ENCODE data around the gene GARIN3. TPM values are rescaled to one million over a fixed set of nuclear protein-coding genes. Genes with fewer than 3 reads are reported as not detected.
"Not testable (repeated sequence)": the region's sequence is repeated elsewhere in the genome, so short reads cannot be mapped to it uniquely, and the experiment has no call there.

GARIN3 gene
- total RNA-seq, 1 donor from 2014 or later: not detected

DNA sequence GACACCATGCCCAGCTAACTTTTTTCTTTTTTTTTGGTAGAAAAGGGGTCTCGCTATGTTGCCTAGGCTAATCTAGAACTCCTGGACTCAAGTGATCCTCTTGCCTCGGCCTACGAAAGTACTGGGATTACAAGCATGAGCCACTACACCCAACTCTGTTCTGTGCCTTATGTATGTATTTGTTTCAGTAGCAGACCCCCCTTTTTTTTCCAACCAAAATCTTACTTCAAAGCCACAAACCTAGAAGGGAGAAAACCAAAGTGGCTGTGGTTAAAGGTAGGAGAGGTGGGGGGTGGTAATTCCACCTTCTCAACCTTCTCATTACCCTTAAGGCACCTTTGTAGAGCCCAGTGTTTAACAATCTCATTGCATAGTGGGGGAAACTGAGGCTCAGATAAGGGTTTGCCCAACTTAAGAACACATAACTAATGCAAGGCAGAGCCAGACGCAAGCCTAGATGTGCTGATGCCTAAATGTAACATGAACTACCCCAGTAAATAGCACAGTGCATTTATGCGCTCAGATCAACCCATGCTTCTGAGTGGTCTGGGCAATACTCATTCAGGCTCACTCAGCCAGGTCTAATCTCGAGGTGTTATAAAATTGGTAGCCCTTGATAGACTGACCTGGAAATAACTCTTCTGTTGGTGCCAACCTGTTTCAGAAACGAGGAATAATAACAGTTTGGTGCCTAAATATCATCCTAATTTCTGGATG, 47.6 kb upstream of the GARIN3 start:
- no peaks in the 10 kb centered on the region for H3K4me1 Mint-ChIP-seq (ENCODE audit: unreplicated experiment)
- TF ChIP-seq, protein P1, sequence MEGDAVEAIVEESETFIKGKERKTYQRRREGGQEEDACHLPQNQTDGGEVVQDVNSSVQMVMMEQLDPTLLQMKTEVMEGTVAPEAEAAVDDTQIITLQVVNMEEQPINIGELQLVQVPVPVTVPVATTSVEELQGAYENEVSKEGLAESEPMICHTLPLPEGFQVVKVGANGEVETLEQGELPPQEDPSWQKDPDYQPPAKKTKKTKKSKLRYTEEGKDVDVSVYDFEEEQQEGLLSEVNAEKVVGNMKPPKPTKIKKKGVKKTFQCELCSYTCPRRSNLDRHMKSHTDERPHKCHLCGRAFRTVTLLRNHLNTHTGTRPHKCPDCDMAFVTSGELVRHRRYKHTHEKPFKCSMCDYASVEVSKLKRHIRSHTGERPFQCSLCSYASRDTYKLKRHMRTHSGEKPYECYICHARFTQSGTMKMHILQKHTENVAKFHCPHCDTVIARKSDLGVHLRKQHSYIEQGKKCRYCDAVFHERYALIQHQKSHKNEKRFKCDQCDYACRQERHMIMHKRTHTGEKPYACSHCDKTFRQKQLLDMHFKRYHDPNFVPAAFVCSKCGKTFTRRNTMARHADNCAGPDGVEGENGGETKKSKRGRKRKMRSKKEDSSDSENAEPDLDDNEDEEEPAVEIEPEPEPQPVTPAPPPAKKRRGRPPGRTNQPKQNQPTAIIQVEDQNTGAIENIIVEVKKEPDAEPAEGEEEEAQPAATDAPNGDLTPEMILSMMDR (IDR thresholded peaks at IDR 0.05): no peak
- H3K27me3 Mint-ChIP-seq (ENCODE audit: unreplicated experiment): peaks cover 15% of the 10 kb centered on the region
- H3K4me3 Mint-ChIP-seq (ENCODE audit: unreplicated experiment): no peak overlapping the region
- H3K27ac Mint-ChIP-seq (ENCODE audit: unreplicated experiment): no peak overlapping the region
- H3K36me3 Mint-ChIP-seq (ENCODE audit: unreplicated experiment): no peaks in the 10 kb centered on the region
- no peaks in the 10 kb centered on the region for H3K9me3 Mint-ChIP-seq (ENCODE audit: unreplicated experiment)
- DNase-seq (ENCODE audit: extremely low spot score, unreplicated experiment): no peak

DNA sequence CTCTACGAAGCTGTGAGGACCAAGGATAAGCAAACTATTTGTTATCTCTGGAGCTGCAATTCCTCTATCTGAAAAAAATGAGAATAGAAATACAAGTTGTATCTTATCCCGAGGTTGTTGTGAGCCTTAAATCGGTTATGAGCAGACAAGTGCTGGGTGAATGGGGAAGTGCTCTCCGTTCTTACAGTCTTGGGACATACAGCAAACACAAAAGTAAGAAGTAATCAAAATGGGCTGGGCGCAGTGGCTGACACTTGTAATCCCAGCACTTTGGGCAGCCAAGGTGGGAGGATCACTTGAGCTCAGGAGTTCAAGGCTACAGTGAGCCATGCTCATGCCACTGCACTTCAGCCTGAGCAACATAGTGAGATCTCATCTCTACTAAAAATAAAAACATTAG, 46.2 kb upstream of the GARIN3 start:
- H3K4me1 Mint-ChIP-seq (ENCODE audit: unreplicated experiment): no peaks in the 10 kb centered on the region

DNA sequence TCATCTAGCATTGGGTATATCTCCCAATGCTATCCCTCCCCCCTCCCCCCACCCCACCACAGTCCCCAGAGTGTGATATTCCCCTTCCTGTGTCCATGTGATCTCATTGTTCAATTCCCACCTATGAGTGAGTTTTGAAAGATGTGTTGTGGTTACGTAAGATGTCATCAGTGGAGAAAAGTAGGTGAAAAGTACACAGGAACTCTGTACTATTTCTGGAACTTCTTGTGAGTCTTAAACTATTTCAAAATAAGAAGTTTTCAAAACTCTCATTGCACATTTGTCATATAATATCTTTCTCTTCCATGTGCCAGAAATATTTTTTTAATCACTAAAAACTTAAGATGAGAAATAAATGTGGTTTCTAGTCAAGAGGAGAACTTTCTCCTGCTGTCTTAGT, 44.6 kb upstream of the GARIN3 start:
- not testable (repeated sequence) for H3K4me3 Mint-ChIP-seq (ENCODE audit: unreplicated experiment); DNase-seq (ENCODE audit: extremely low spot score, unreplicated experiment); H3K9me3 Mint-ChIP-seq (ENCODE audit: unreplicated experiment); H3K4me1 Mint-ChIP-seq (ENCODE audit: unreplicated experiment); H3K27ac Mint-ChIP-seq (ENCODE audit: unreplicated experiment); H3K36me3 Mint-ChIP-seq (ENCODE audit: unreplicated experiment)
- H3K27me3 Mint-ChIP-seq (ENCODE audit: unreplicated experiment): peaks cover 28% of the 10 kb centered on the region

More for the DNA sequence above, 46.2 kb upstream of the GARIN3 start:
- no peak overlapping the region for H3K27ac Mint-ChIP-seq (ENCODE audit: unreplicated experiment)
- TF ChIP-seq, protein P1 (IDR thresholded peaks at IDR 0.05): no peak
- H3K4me3 Mint-ChIP-seq (ENCODE audit: unreplicated experiment): no peak overlapping the region
- H3K27me3 Mint-ChIP-seq (ENCODE audit: unreplicated experiment): peaks cover 25% of the 10 kb centered on the region
- H3K9me3 Mint-ChIP-seq (ENCODE audit: unreplicated experiment): no peaks in the 10 kb centered on the region
- DNase-seq (ENCODE audit: extremely low spot score, unreplicated experiment): no peak
- no peaks in the 10 kb centered on the region for H3K36me3 Mint-ChIP-seq (ENCODE audit: unreplicated experiment)

DNA sequence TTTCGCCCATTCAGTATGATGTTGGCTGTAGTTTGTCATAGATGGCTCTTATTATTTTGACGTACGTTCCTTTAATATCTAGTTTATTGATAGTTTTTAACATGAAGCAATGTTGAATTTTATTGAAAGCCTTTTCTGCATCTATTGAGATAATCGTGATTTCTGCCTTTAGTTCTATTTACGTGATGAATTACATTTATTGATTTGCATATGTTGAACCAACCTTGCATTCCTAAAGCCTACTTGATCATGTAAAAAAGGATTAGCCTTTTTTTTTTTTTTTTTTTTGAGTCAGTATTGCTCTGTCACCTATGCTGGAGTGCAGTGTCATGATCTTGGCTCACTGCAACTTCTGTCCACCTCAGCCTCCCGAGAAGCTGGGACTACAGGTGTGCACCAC, 39.6 kb upstream of the GARIN3 start:
- Mint-ChIP-seq H3K4me3 (ENCODE audit: unreplicated experiment) (no peak overlapping the region), H3K36me3 (ENCODE audit: unreplicated experiment) (no peaks in the 10 kb centered on the region), H3K4me1 (ENCODE audit: unreplicated experiment) (no peaks in the 10 kb centered on the region), H3K27ac (ENCODE audit: unreplicated experiment) (no peak overlapping the region), H3K9me3 (ENCODE audit: unreplicated experiment) (no peaks in the 10 kb centered on the region), H3K27me3 (ENCODE audit: unreplicated experiment) (peaks cover 31% of the 10 kb centered on the region)
- TF ChIP-seq, protein P1 (IDR thresholded peaks at IDR 0.05): no peak
- DNase-seq (ENCODE audit: extremely low spot score, unreplicated experiment): no peak

DNA sequence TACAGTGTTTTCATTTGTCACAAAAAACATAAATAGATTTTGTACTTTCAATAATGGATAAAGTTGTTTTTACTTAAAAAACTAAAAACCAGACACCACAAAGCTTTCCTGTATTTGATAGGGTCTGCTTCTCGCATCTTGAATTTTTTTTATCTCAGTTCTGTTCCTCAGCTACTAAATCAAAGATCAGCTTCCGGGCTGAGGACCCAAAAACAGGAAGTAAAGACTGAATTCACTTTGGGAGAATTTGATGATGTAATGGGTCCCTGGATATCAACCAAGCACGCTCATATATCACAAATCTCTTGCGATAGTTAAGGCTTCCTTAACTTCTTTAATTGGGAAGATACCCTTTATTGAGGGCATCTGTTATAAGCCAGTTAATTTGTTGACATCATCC, 38.7 kb upstream of the GARIN3 start:
- Mint-ChIP-seq H3K27me3 (ENCODE audit: unreplicated experiment) (peaks cover 36% of the 10 kb centered on the region), H3K27ac (ENCODE audit: unreplicated experiment) (no peak overlapping the region), H3K4me3 (ENCODE audit: unreplicated experiment) (no peak overlapping the region), H3K36me3 (ENCODE audit: unreplicated experiment) (no peaks in the 10 kb centered on the region), H3K4me1 (ENCODE audit: unreplicated experiment) (no peaks in the 10 kb centered on the region), H3K9me3 (ENCODE audit: unreplicated experiment) (no peaks in the 10 kb centered on the region)
- no peak for DNase-seq (ENCODE audit: extremely low spot score, unreplicated experiment)
- TF ChIP-seq, protein P1 (IDR thresholded peaks at IDR 0.05): no peak
